Loucy (cell line): ENCODE measurements around the gene LNPEP.

ENCODE experiments used
- H2AFZ ChIP-seq: fragments of 200-600 bp; sonication (generic); 2 replicates; pipeline ENCODE4 v1.6.0; 2016; ENCODE audit warnings: antibody characterized with exemption, mild to moderate bottlenecking, low read length, moderate library complexity
- H3F3A ChIP-seq: fragments of 200-600 bp; 2 replicates; pipeline ENCODE4 v1.6.0; 2016; ENCODE audit warnings: antibody characterized with exemption, low read depth, mild to moderate bottlenecking
- H3K27me3 ChIP-seq: fragments of 200-600 bp; sonication (generic); 2 replicates; pipeline ENCODE4 v1.6.1; 2014; ENCODE audit warnings: low read length, mild to moderate bottlenecking; ENCODE audit not compliant: insufficient read depth, poor library complexity, severe bottlenecking
- H3K36me3 ChIP-seq: fragments of 200-600 bp; sonication (generic); 2 replicates; pipeline ENCODE4 v1.6.1; 2016; ENCODE audit warnings: low read length; ENCODE audit not compliant: insufficient read depth
- H3K4me1 ChIP-seq: fragments of 200-600 bp; sonication (generic); 2 replicates; pipeline ENCODE4 v1.5.1; 2014; ENCODE audit warnings: low read length, mild to moderate bottlenecking; ENCODE audit not compliant: insufficient read depth, poor library complexity, severe bottlenecking
- H3K4me2 ChIP-seq: fragments of 200-600 bp; sonication (generic); 2 replicates; pipeline ENCODE4 v1.6.0; 2014; ENCODE audit warnings: antibody characterized with exemption, low read length, low read depth, mild to moderate bottlenecking; ENCODE audit not compliant: poor library complexity, severe bottlenecking
- H3K4me3 ChIP-seq: fragments of 200-600 bp; sonication (generic); 2 replicates; pipeline ENCODE4 v1.5.1; 2014; ENCODE audit warnings: low read length, mild to moderate bottlenecking, mixed read lengths; ENCODE audit not compliant: poor library complexity, severe bottlenecking
- H3K79me2 ChIP-seq: fragments of 200-600 bp; sonication (generic); 2 replicates; pipeline ENCODE4 v1.6.1; 2014; ENCODE audit warnings: low read length; ENCODE audit not compliant: insufficient read depth
- H3K9ac ChIP-seq: fragments of 200-600 bp; sonication (generic); 2 replicates; pipeline ENCODE4 v1.6.0; 2014; ENCODE audit warnings: mild to moderate bottlenecking, low read depth, low read length, moderate library complexity; ENCODE audit not compliant: poor library complexity, severe bottlenecking
- H3K9me2 ChIP-seq: fragments of 200-600 bp; sonication (generic); replicated peaks from 2 replicates; pipeline ENCODE4 v1.6.1; 2016; ENCODE audit warnings: low read depth, low read length, mixed read lengths
- H3K9me3 ChIP-seq: fragments of 200-600 bp; sonication (generic); 2 replicates; pipeline ENCODE4 v1.6.1; 2014; ENCODE audit warnings: mild to moderate bottlenecking, antibody characterized with exemption, low read length, low read depth; ENCODE audit not compliant: insufficient read depth
- H4K20me1 ChIP-seq: fragments of 200-600 bp; sonication (generic); 2 replicates; pipeline ENCODE4 v1.6.0; 2014; ENCODE audit warnings: antibody characterized with exemption, low read length, mild to moderate bottlenecking; ENCODE audit not compliant: insufficient read depth, poor library complexity, severe bottlenecking
- EZH2phosphoT487 ChIP-seq: fragments of 200-600 bp; IDR thresholded peaks from 2 replicates; pipeline ENCODE4 v1.6.1; 2018; ENCODE audit warnings: antibody characterized with exemption, mild to moderate bottlenecking, moderate library complexity, borderline replicate concordance
- TF ChIP-seq, protein P1 (sequence below): fragments of 200-600 bp; sonication (generic); conservative IDR thresholded peaks from 2 replicates; pipeline ENCODE4 v1.5.1; 2014; ENCODE audit warnings: mild to moderate bottlenecking, antibody characterized with exemption, low read length

Gene LNPEP

DNA sequence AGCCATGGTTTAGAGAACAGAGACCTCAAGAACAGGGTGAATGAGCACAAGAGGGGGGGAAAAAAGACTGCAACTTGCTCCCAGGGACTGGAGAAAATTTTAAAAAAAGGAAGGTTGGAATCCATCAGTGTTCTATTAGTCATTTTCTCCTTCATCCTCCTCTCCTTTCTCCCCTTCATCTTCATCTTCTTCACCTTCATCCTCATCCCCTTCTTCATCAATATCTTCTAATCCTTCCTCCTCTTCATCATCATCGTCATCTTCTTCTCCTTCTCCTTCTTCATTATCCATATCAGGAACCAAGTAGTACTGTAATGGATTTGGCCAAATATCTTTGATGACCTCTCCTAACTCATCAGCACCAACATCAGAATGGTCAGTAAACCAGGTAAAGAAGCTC lies 120.4 kb downstream of the LNPEP start:
- no peaks in the 10 kb centered on the region for H3F3A ChIP-seq
- H3K4me2 ChIP-seq, result no peak overlapping the region
- H3K9ac ChIP-seq, result no peak overlapping the region
- no peaks in the 10 kb centered on the region for H4K20me1 ChIP-seq
- H3K9me2 ChIP-seq, result no peaks in the 10 kb centered on the region
- no peaks in the 10 kb centered on the region for H3K36me3 ChIP-seq
- TF ChIP-seq, protein P1, sequence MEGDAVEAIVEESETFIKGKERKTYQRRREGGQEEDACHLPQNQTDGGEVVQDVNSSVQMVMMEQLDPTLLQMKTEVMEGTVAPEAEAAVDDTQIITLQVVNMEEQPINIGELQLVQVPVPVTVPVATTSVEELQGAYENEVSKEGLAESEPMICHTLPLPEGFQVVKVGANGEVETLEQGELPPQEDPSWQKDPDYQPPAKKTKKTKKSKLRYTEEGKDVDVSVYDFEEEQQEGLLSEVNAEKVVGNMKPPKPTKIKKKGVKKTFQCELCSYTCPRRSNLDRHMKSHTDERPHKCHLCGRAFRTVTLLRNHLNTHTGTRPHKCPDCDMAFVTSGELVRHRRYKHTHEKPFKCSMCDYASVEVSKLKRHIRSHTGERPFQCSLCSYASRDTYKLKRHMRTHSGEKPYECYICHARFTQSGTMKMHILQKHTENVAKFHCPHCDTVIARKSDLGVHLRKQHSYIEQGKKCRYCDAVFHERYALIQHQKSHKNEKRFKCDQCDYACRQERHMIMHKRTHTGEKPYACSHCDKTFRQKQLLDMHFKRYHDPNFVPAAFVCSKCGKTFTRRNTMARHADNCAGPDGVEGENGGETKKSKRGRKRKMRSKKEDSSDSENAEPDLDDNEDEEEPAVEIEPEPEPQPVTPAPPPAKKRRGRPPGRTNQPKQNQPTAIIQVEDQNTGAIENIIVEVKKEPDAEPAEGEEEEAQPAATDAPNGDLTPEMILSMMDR, result no peak
- no peak for TF ChIP-seq EZH2phosphoT487
- H3K4me1 ChIP-seq, result no peaks in the 10 kb centered on the region
- no peaks in the 10 kb centered on the region for H3K79me2 ChIP-seq
- no peaks in the 10 kb centered on the region for H3K27me3 ChIP-seq
- H3K4me3 ChIP-seq, result no peak overlapping the region
- peaks cover 8% of the 10 kb centered on the region; the same call in 1 of the 2 replicates for H3K9me3 ChIP-seq
- no peak overlapping the region for H2AFZ ChIP-seq

DNA sequence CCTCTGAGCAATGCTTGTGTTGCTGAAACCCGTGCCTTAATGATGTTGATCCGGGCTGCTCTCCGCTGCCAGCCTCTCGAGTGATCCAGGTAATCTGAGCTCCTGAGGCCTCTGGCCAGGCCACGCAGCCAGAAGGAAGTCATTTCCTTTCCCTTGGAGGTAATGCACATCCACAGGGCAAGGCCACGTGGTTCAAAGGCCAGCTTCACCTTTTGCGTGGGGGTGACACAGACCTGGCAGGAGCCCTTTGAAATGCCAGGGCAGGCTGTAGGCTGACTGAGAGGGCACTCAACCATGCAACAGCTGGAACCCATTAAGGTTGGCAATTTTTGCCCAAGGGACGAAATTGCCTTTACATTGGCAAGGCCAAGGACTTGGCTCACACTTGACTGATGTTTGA lies 126.2 kb downstream of the LNPEP start:
- no peaks in the 10 kb centered on the region for H3F3A ChIP-seq
- H3K36me3 ChIP-seq, result no peaks in the 10 kb centered on the region
- H3K27me3 ChIP-seq, result no peaks in the 10 kb centered on the region
- no peak overlapping the region for H2AFZ ChIP-seq
- H4K20me1 ChIP-seq, result no peaks in the 10 kb centered on the region
- H3K79me2 ChIP-seq, result no peaks in the 10 kb centered on the region
- TF ChIP-seq, protein P1, result no peak
- H3K9me2 ChIP-seq, result no peaks in the 10 kb centered on the region
- no peak overlapping the region for H3K9ac ChIP-seq
- no peaks in the 10 kb centered on the region for H3K4me1 ChIP-seq
- H3K9me3 ChIP-seq, result peaks cover 8% of the 10 kb centered on the region; the same call in 1 of the 2 replicates
- H3K4me2 ChIP-seq, result no peak overlapping the region
- no peak overlapping the region for H3K4me3 ChIP-seq

DNA sequence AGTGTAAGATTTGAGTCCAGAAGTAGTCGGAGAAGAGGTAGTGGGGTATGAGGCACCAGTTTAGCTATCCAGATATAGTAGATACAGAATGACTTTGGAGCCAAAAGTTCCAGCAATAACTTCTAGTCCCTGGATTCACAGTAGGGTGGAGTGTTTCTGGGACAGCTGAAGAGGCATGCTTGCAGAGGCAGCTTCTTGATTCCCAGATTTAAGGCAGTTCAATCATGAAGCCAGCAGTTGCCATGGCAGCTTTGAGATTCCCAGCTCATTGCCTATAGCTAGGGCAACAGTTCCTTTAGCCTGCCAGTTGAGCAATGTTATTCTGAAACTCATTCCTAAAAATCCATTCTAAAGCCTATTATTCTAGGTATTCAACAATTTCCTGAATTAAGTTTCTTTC lies 127.4 kb downstream of the LNPEP start:
- Histone ChIP-seq H3K27me3 (no peaks in the 10 kb centered on the region), H3K4me2 (no peak overlapping the region), H2AFZ (no peak overlapping the region), H3K79me2 (no peaks in the 10 kb centered on the region), H4K20me1 (no peaks in the 10 kb centered on the region), H3K4me1 (no peaks in the 10 kb centered on the region), H3K36me3 (no peaks in the 10 kb centered on the region), H3K9me2 (no peaks in the 10 kb centered on the region), H3K9ac (no peak overlapping the region), H3K9me3 (peaks cover 8% of the 10 kb centered on the region; the same call in 1 of the 2 replicates), H3F3A (no peaks in the 10 kb centered on the region), H3K4me3 (no peak overlapping the region)
- TF ChIP-seq EZH2phosphoT487, result no peak

DNA sequence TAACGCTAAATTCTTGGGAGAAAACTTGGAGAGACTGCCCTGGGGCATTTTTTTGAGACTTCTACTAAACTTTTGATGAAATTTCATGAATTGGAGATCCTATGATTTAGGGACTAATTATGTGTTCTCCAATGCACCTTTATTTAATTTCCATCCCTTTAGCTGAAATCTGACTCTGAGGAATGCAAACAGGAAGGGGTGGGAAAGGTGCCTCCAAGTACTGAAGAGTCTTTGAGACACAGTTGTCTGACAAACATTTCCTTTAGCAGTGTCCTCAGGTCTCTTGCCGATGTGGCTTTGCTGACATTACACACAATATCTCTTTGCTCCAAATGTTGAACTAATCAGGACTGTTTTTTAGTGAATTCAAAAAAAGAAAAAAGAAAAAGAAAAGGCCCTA lies 129.6 kb downstream of the LNPEP start:
- Histone ChIP-seq H3K36me3 (no peaks in the 10 kb centered on the region), H3K9me2 (no peaks in the 10 kb centered on the region), H3K9me3 (no peaks in the 10 kb centered on the region), H3K4me2 (no peak overlapping the region), H3K9ac (no peak overlapping the region), H3K4me1 (no peaks in the 10 kb centered on the region), H3K27me3 (no peaks in the 10 kb centered on the region), H2AFZ (no peak overlapping the region), H3K4me3 (no peak overlapping the region), H3F3A (no peaks in the 10 kb centered on the region), H4K20me1 (no peaks in the 10 kb centered on the region), H3K79me2 (no peaks in the 10 kb centered on the region)
- TF ChIP-seq EZH2phosphoT487, result no peak
- TF ChIP-seq, protein P1, result no peak
